ENCODE measurements around the gene ZKSCAN7.
"Not testable (repeated sequence)": the region's sequence is repeated elsewhere in the genome, so short reads cannot be mapped to it uniquely, and the experiment has no call there.

The ZKSCAN7 gene

GRCh38 chr3:44522494-44522933 lies 32.5 kb upstream of the ZKSCAN7 start:
- Histone ChIP-seq H3K9me3 (no peaks in the 10 kb centered on the region), H3K4me3 (no peak overlapping the region), H4K20me1 (no peaks in the 10 kb centered on the region), H3K4me2 (no peak overlapping the region), H3K27me3 (no peaks in the 10 kb centered on the region), H3K27ac (no peak overlapping the region), H3K4me1 (peaks cover 11% of the 10 kb centered on the region), H3K36me3 (no peaks in the 10 kb centered on the region), H3K9ac (no peak overlapping the region)
- TF ChIP-seq Cebpa-rat (IDR thresholded peaks at IDR 0.05), result no peak

- Histone ChIP-seq H3K27me3 (no peaks in the 10 kb centered on the region), H3K4me1 (no peaks in the 10 kb centered on the region), H3K9ac (no peak overlapping the region), H3K9me3 (no peaks in the 10 kb centered on the region), H3K4me3 (no peak overlapping the region), H3K4me2 (no peak overlapping the region), H3K27ac (no peak overlapping the region), H4K20me1 (no peaks in the 10 kb centered on the region), H3K36me3 (no peaks in the 10 kb centered on the region)
- no peak for TF ChIP-seq Cebpa-rat (IDR thresholded peaks at IDR 0.05)
Observed at GRCh38 chr3:44525060-44525459, 29.9 kb upstream of the ZKSCAN7 start.

- no peaks in the 10 kb centered on the region; the same call in 1 of the 2 replicates for H4K20me1 ChIP-seq
- H3K9me3 ChIP-seq, result no peaks in the 10 kb centered on the region
- H3K9ac ChIP-seq, result no peak overlapping the region
- no peak overlapping the region for H3K4me3 ChIP-seq
- H3K4me2 ChIP-seq, result no peak overlapping the region
- no peaks in the 10 kb centered on the region for H3K36me3 ChIP-seq
- TF ChIP-seq Cebpa-rat (IDR thresholded peaks at IDR 0.05), result no peak
- no peaks in the 10 kb centered on the region for H3K27me3 ChIP-seq
- H3K4me1 ChIP-seq, result no peaks in the 10 kb centered on the region
- H3K27ac ChIP-seq, result no peak overlapping the region
Observed at GRCh38 chr3:44529927-44530326, 25.1 kb upstream of the ZKSCAN7 start.

GRCh38 chr3:44530911-44531310 lies 24.1 kb upstream of the ZKSCAN7 start:
- H3K9ac ChIP-seq, result no peak overlapping the region
- no peaks in the 10 kb centered on the region for H3K9me3 ChIP-seq
- H3K4me3 ChIP-seq, result no peak overlapping the region
- no peak overlapping the region for H3K27ac ChIP-seq
- no peaks in the 10 kb centered on the region; the same call in 1 of the 2 replicates for H4K20me1 ChIP-seq
- H3K36me3 ChIP-seq, result no peaks in the 10 kb centered on the region
- no peak overlapping the region for H3K4me2 ChIP-seq
- TF ChIP-seq Cebpa-rat (IDR thresholded peaks at IDR 0.05), result no peak
- no peaks in the 10 kb centered on the region for H3K4me1 ChIP-seq
- no peaks in the 10 kb centered on the region for H3K27me3 ChIP-seq

- not testable (repeated sequence) for H3K4me3 ChIP-seq, H3K4me1 ChIP-seq
Observed at GRCh38 chr3:44534659-44535058, 20.3 kb upstream of the ZKSCAN7 start.

GRCh38 chr3:44535364-44535763 lies 19.6 kb upstream of the ZKSCAN7 start:
- no peak overlapping the region for H3K4me3 ChIP-seq
- no peak overlapping the region for H3K9ac ChIP-seq
- H3K36me3 ChIP-seq, result no peaks in the 10 kb centered on the region
- H3K27me3 ChIP-seq, result no peaks in the 10 kb centered on the region
- no peaks in the 10 kb centered on the region for H3K9me3 ChIP-seq
- TF ChIP-seq Cebpa-rat (IDR thresholded peaks at IDR 0.05), result no peak
- H3K4me2 ChIP-seq, result no peak overlapping the region
- H3K27ac ChIP-seq, result no peak overlapping the region
- H4K20me1 ChIP-seq, result no peaks in the 10 kb centered on the region; the same call in 1 of the 2 replicates
- no peaks in the 10 kb centered on the region for H3K4me1 ChIP-seq

More at GRCh38 chr3:44534659-44535058, 20.3 kb upstream of the ZKSCAN7 start:
- not testable (repeated sequence) for H4K20me1 ChIP-seq, H3K4me2 ChIP-seq, H3K36me3 ChIP-seq, H3K27me3 ChIP-seq, H3K9ac ChIP-seq, H3K27ac ChIP-seq, H3K9me3 ChIP-seq

- H3K9me3 ChIP-seq, result peaks cover 10% of the 10 kb centered on the region; the same call in 1 of the 2 replicates
Observed at GRCh38 chr3:44544811-44545210, 10.2 kb upstream of the ZKSCAN7 start.

GRCh38 chr3:44555723-44556122 lies 730 bp downstream of the ZKSCAN7 start:
- peaks cover 6% of the 10 kb centered on the region for H3K4me1 ChIP-seq
- peak overlapping the region; percentile 65 for H3K4me3 ChIP-seq
- H3K4me2 ChIP-seq, result peak overlapping the region; percentile 65
- H3K9ac ChIP-seq, result peak overlapping the region; percentile 46; the same call in 1 of the 2 replicates
- TF ChIP-seq Cebpa-rat (IDR thresholded peaks at IDR 0.05), result no peak
- H3K36me3 ChIP-seq, result no peaks in the 10 kb centered on the region
- H4K20me1 ChIP-seq, result no peaks in the 10 kb centered on the region
- H3K9me3 ChIP-seq, result peaks cover 29% of the 10 kb centered on the region
- H3K27ac ChIP-seq, result no peak overlapping the region
- H3K27me3 ChIP-seq, result peaks cover 11% of the 10 kb centered on the region; the same call in 1 of the 2 replicates

More at GRCh38 chr3:44544811-44545210, 10.2 kb upstream of the ZKSCAN7 start:
- not testable (repeated sequence) for H3K4me3 ChIP-seq, H3K27me3 ChIP-seq, H3K36me3 ChIP-seq, H3K4me2 ChIP-seq, H4K20me1 ChIP-seq, H3K9ac ChIP-seq, H3K4me1 ChIP-seq, H3K27ac ChIP-seq

- no peak for TF ChIP-seq Cebpa-rat (IDR thresholded peaks at IDR 0.05)
- Histone ChIP-seq H3K36me3 (peaks cover 6% of the 10 kb centered on the region; the same call in 1 of the 2 replicates), H3K27me3 (peaks cover 11% of the 10 kb centered on the region; the same call in 1 of the 2 replicates), H3K4me2 (no peak overlapping the region), H3K4me3 (no peak overlapping the region), H4K20me1 (no peaks in the 10 kb centered on the region), H3K4me1 (peaks cover 6% of the 10 kb centered on the region), H3K27ac (no peak overlapping the region), H3K9ac (no peak overlapping the region), H3K9me3 (peaks cover 43% of the 10 kb centered on the region)
Observed at GRCh38 chr3:44557074-44557473, 2.1 kb downstream of the ZKSCAN7 start.

GRCh38 chr3:44561076-44561475 lies 6.1 kb downstream of the ZKSCAN7 start:
- Histone ChIP-seq H3K36me3 (peaks cover 8% of the 10 kb centered on the region; the same call in 1 of the 2 replicates), H3K9ac (no peak overlapping the region), H4K20me1 (no peaks in the 10 kb centered on the region), H3K27ac (no peak overlapping the region), H3K9me3 (peaks cover 48% of the 10 kb centered on the region), H3K4me3 (0 out of 2 replicates have a peak overlapping the region, but pooled peaks have one; percentile 11), H3K27me3 (no peaks in the 10 kb centered on the region), H3K4me1 (no peaks in the 10 kb centered on the region), H3K4me2 (no peak overlapping the region)
- TF ChIP-seq Cebpa-rat (IDR thresholded peaks at IDR 0.05), result no peak

- Histone ChIP-seq H3K9ac (no peak overlapping the region), H3K27me3 (no peaks in the 10 kb centered on the region), H3K36me3 (peaks cover 8% of the 10 kb centered on the region; the same call in 1 of the 2 replicates), H3K4me2 (no peak overlapping the region), H3K4me1 (no peaks in the 10 kb centered on the region), H3K27ac (no peak overlapping the region), H3K4me3 (0 out of 2 replicates have a peak overlapping the region, but pooled peaks have one; percentile 11), H3K9me3 (peaks cover 48% of the 10 kb centered on the region), H4K20me1 (no peaks in the 10 kb centered on the region)
- TF ChIP-seq Cebpa-rat (IDR thresholded peaks at IDR 0.05), result no peak
Observed at GRCh38 chr3:44562147-44562546, 7.2 kb downstream of the ZKSCAN7 start.

Measured in BLaER1 (cell line).